Activated T-helper 9 cell treated with anti-CD3 and anti-CD28 coated beads, Interleukin-2, amount 50 U/mL, for 16 hours (primary cell): Measurements from ENCODE around the gene MAG.

Experiments used
- DNase-seq: peaks from one replicate; pipeline ENCODE4 v3.0.0-alpha.2; 2020; ENCODE audit warnings: low read depth

MAG gene

GRCh38 chr19:35291916-35292315 lies at the start of gene MAG:
MAG (plus strand) TSS chr19:35292161; CDS start chr19:35295409, 3,248 bp downstream.
- no peak for DNase-seq

GRCh38 chr19:35246466-35247092 lies 45.4 kb upstream of the MAG start:
- no peak for DNase-seq

GRCh38 chr19:35247526-35248309 lies 44.2 kb upstream of the MAG start:
- no peak for DNase-seq

- DNase-seq, result peak; percentile 52
These were observed 43.4 kb upstream of the MAG start, which contains the start of gene LSR for GRCh38 chr19:35248310-35249145. LSR (plus strand) TSS chr19:35249002; CDS start chr19:35249023, 21 bp downstream.

GRCh38 chr19:35249146-35249847 lies 42.7 kb upstream of the MAG start:
- no peak for DNase-seq

- DNase-seq, result no peak
These were observed 41.9 kb upstream of the MAG start for GRCh38 chr19:35249848-35250711.

GRCh38 chr19:35251456-35251855 lies 40.5 kb upstream of the MAG start:
- no peak for DNase-seq

GRCh38 chr19:35253316-35254286 lies 38.4 kb upstream of the MAG start:
- no peak for DNase-seq

- no peak for DNase-seq
These were observed 37.3 kb upstream of the MAG start for GRCh38 chr19:35254341-35255297.

- DNase-seq, result no peak
These were observed 35.4 kb upstream of the MAG start for GRCh38 chr19:35256566-35256965.

GRCh38 chr19:35257113-35257461 lies 34.9 kb upstream of the MAG start:
- DNase-seq, result no peak

GRCh38 chr19:35260694-35261304 lies 31.2 kb upstream of the MAG start:
- DNase-seq, result no peak

GRCh38 chr19:35261356-35262100 lies 30.4 kb upstream of the MAG start:
- no peak for DNase-seq

GRCh38 chr19:35262101-35262761 lies 29.7 kb upstream of the MAG start:
- DNase-seq, result no peak

- no peak for DNase-seq
These were observed 27.5 kb upstream of the MAG start for GRCh38 chr19:35264268-35265125.
